IPS DF 6.9 (cell line): ENCODE measurements around the gene CNTFR.
"Not testable (repeated sequence)": the region's sequence is repeated elsewhere in the genome, so short reads cannot be mapped to it uniquely, and the experiment has no call there.

Experiments used
- DNase-seq: peaks from one replicate; pipeline ENCODE4 v3.0.0-alpha.2; 2013; ENCODE audit warnings: low read depth, low spot score
- H3K27ac ChIP-seq: one replicate; pipeline ENCODE4 v1.5.1; 2013; ENCODE audit warnings: low read length, control low read depth
- H3K27me3 ChIP-seq: 2 replicates; pipeline ENCODE4 v1.6.1; 2013; ENCODE audit warnings: mild to moderate bottlenecking, low read length; ENCODE audit not compliant: control insufficient read depth, insufficient read depth
- H3K36me3 ChIP-seq: 2 replicates; pipeline ENCODE4 v1.6.1; 2013; ENCODE audit warnings: low read length; ENCODE audit not compliant: control insufficient read depth, insufficient read depth
- H3K4me1 ChIP-seq: 2 replicates; pipeline ENCODE4 v1.6.1; 2013; ENCODE audit warnings: low read length; ENCODE audit not compliant: control insufficient read depth, insufficient read depth
- H3K4me3 ChIP-seq: 2 replicates; pipeline ENCODE4 v1.5.1; 2013; ENCODE audit warnings: mild to moderate bottlenecking, low read length
- H3K9me3 ChIP-seq: 2 replicates; pipeline ENCODE4 v1.6.1; 2013; ENCODE audit warnings: low read length, inconsistent platforms; ENCODE audit not compliant: control insufficient read depth, insufficient read depth
- WGBS: extraction: QIAGEN DNeasy Blood & Tissue Kit; methylation state at CpG from one replicate; pipeline ENCODE4 v1.1.7; 2013; ENCODE audit warnings: mixed read lengths, missing lambda C conversion rate; ENCODE audit not compliant: insufficient read length, insufficient coverage; 5-methylcytosine and 5-hydroxymethylcytosine counted together

The CNTFR gene

GRCh38 chr9:34589636-34590380 lies at the start of gene CNTFR:
CNTFR (minus strand) TSS chr9:34589724; CDS start chr9:34568981, 20,743 bp downstream.
- WGBS, result no CpG with 5 or more reads among the region's 104 CpGs
- H3K4me3 ChIP-seq, result peak within 1 kb of the TSS; percentile 83; the same call in 1 of the 2 replicates

GRCh38 chr9:34639322-34639721 lies 49.8 kb upstream of the CNTFR start:
- not testable (repeated sequence) for H3K27ac ChIP-seq, H3K36me3 ChIP-seq, H3K4me3 ChIP-seq, H3K9me3 ChIP-seq, H3K4me1 ChIP-seq, H3K27me3 ChIP-seq, DNase-seq
- WGBS, result no CpG with 5 or more reads among the region's 8 CpGs

More at GRCh38 chr9:34589636-34590380, at the start of gene CNTFR:
- H3K27me3 ChIP-seq, result peaks cover 82% of the 10 kb centered on the region
- no peaks in the 10 kb centered on the region for H3K36me3 ChIP-seq
- no peak for DNase-seq
- peaks cover 11% of the 10 kb centered on the region for H3K4me1 ChIP-seq
- no peak within 1 kb of the TSS for H3K27ac ChIP-seq
- H3K9me3 ChIP-seq, result no peaks in the 10 kb centered on the region

- Histone ChIP-seq H3K4me3 (peak overlapping the region; percentile 76; the same call in 1 of the 2 replicates), H3K27ac (no peak overlapping the region), H3K27me3 (no peaks in the 10 kb centered on the region; the same call in 1 of the 2 replicates), H3K36me3 (peaks cover 7% of the 10 kb centered on the region), H3K4me1 (no peaks in the 10 kb centered on the region; the same call in 1 of the 2 replicates), H3K9me3 (no peaks in the 10 kb centered on the region)
- DNase-seq, result no peak
- no CpG with 5 or more reads among the region's 7 CpGs for WGBS
These were observed 48.6 kb upstream of the CNTFR start for GRCh38 chr9:34638138-34638445.

- Histone ChIP-seq H3K36me3 (peaks cover 7% of the 10 kb centered on the region), H3K9me3 (no peaks in the 10 kb centered on the region), H3K4me1 (no peaks in the 10 kb centered on the region; the same call in 1 of the 2 replicates), H3K4me3 (peak within 1 kb of the TSS; percentile 76), H3K27me3 (no peaks in the 10 kb centered on the region; the same call in 1 of the 2 replicates), H3K27ac (no peak within 1 kb of the TSS)
- WGBS, result no CpG with 5 or more reads among the region's 74 CpGs
- DNase-seq, result peak; percentile 86
These were observed 48.0 kb upstream of the CNTFR start, which contains the start of gene SIGMAR1 for GRCh38 chr9:34637356-34638137. SIGMAR1 (minus strand) TSS chr9:34637787; CDS start chr9:34637697, 90 bp downstream.

GRCh38 chr9:34636791-34637355 lies 47.3 kb upstream of the CNTFR start:
- no CpG with 5 or more reads among the region's 23 CpGs for WGBS
- Histone ChIP-seq H3K9me3 (no peaks in the 10 kb centered on the region), H3K27me3 (no peaks in the 10 kb centered on the region; the same call in 1 of the 2 replicates), H3K27ac (no peak overlapping the region), H3K36me3 (peaks cover 7% of the 10 kb centered on the region), H3K4me3 (peak overlapping the region; percentile 76), H3K4me1 (no peaks in the 10 kb centered on the region; the same call in 1 of the 2 replicates)
- no peak for DNase-seq

GRCh38 chr9:34635556-34635955 lies 46.0 kb upstream of the CNTFR start:
- Histone ChIP-seq H3K36me3 (peaks cover 7% of the 10 kb centered on the region), H3K9me3 (no peaks in the 10 kb centered on the region), H3K4me3 (no peak overlapping the region), H3K27me3 (peaks cover 7% of the 10 kb centered on the region; the same call in 1 of the 2 replicates), H3K4me1 (no peaks in the 10 kb centered on the region; the same call in 1 of the 2 replicates), H3K27ac (no peak overlapping the region)
- DNase-seq, result no peak
- WGBS, result no CpG with 5 or more reads among the region's 14 CpGs

- Histone ChIP-seq H3K27ac (no peak overlapping the region), H3K4me1 (no peaks in the 10 kb centered on the region; the same call in 1 of the 2 replicates), H3K4me3 (no peak overlapping the region), H3K36me3 (peaks cover 7% of the 10 kb centered on the region), H3K9me3 (no peaks in the 10 kb centered on the region), H3K27me3 (peaks cover 15% of the 10 kb centered on the region)
- no CpG with 5 or more reads among the region's 3 CpGs for WGBS
- DNase-seq, result no peak
These were observed 45.2 kb upstream of the CNTFR start for GRCh38 chr9:34634551-34635248.

GRCh38 chr9:34633851-34634550 lies 44.5 kb upstream of the CNTFR start:
- DNase-seq, result no peak
- Histone ChIP-seq H3K4me3 (no peak overlapping the region), H3K36me3 (peaks cover 7% of the 10 kb centered on the region), H3K4me1 (no peaks in the 10 kb centered on the region; the same call in 1 of the 2 replicates), H3K27me3 (peaks cover 21% of the 10 kb centered on the region), H3K27ac (no peak overlapping the region), H3K9me3 (no peaks in the 10 kb centered on the region)
- WGBS, result no CpG with 5 or more reads among the region's 3 CpGs

- DNase-seq, result no peak
- Histone ChIP-seq H3K27ac (no peak overlapping the region), H3K4me3 (no peak overlapping the region), H3K4me1 (no peaks in the 10 kb centered on the region; the same call in 1 of the 2 replicates), H3K36me3 (peaks cover 7% of the 10 kb centered on the region), H3K27me3 (peaks cover 27% of the 10 kb centered on the region), H3K9me3 (no peaks in the 10 kb centered on the region)
- no CpG with 5 or more reads among the region's 5 CpGs for WGBS
These were observed 43.6 kb upstream of the CNTFR start for GRCh38 chr9:34633166-34633565.
